ENCODE measurements around the gene CD109. TPM values are rescaled to one million over a fixed set of nuclear protein-coding genes. Genes with fewer than 3 reads are reported as not detected.

Gene CD109
- total RNA-seq, 1 donor from 2014 or later, result 25.0 TPM

- Histone ChIP-seq H3K9me3 (no peaks in the 10 kb centered on the region), H3K36me3 (no peaks in the 10 kb centered on the region), H3K27ac (peak overlapping the region; percentile 42), H3K4me1 (peaks cover 30% of the 10 kb centered on the region), H3K4me3 (no peak overlapping the region), H3K27me3 (ENCODE audit: low read depth) (no peaks in the 10 kb centered on the region)
- DNase-seq (no peak), ATAC-seq (no peak)
- intact Hi-C loops (cut with DNase I), result no loop called here
- no peak for TF ChIP-seq CTCF (IDR thresholded peaks at IDR 0.05)
These were observed 3.9 kb downstream of the CD109 start for GRCh38 chr6:73699676-73700459.

GRCh38 chr6:73702444-73702843 lies 6.4 kb downstream of the CD109 start:
- Histone ChIP-seq H3K9me3 (no peaks in the 10 kb centered on the region), H3K27me3 (ENCODE audit: low read depth) (no peaks in the 10 kb centered on the region), H3K27ac (no peak overlapping the region), H3K4me3 (no peak overlapping the region), H3K4me1 (peaks cover 9% of the 10 kb centered on the region), H3K36me3 (no peaks in the 10 kb centered on the region)
- no peak for ATAC-seq
- intact Hi-C loops (cut with DNase I), result no loop called here
- DNase-seq, result no peak
- TF ChIP-seq CTCF (IDR thresholded peaks at IDR 0.05), result no peak

- intact Hi-C loops (cut with DNase I), result no loop called here
- H3K4me3 ChIP-seq, result no peak overlapping the region
These were observed 7.5 kb downstream of the CD109 start for GRCh38 chr6:73703466-73703865.

GRCh38 chr6:73704260-73704659 lies 8.3 kb downstream of the CD109 start:
- no peak for ATAC-seq
- no peaks in the 10 kb centered on the region for H3K36me3 ChIP-seq
- no peak for TF ChIP-seq CTCF (IDR thresholded peaks at IDR 0.05)
- intact Hi-C loops (cut with DNase I), result no loop called here
- peaks cover 4% of the 10 kb centered on the region for H3K4me1 ChIP-seq
- DNase-seq, result no peak
- no peak overlapping the region for H3K4me3 ChIP-seq
- H3K9me3 ChIP-seq, result no peaks in the 10 kb centered on the region
- no peaks in the 10 kb centered on the region for H3K27me3 ChIP-seq (ENCODE audit: low read depth)
- no peak overlapping the region for H3K27ac ChIP-seq

More at GRCh38 chr6:73703466-73703865, 7.5 kb downstream of the CD109 start:
- TF ChIP-seq CTCF (IDR thresholded peaks at IDR 0.05), result no peak
- Histone ChIP-seq H3K27me3 (ENCODE audit: low read depth) (no peaks in the 10 kb centered on the region), H3K9me3 (no peaks in the 10 kb centered on the region), H3K27ac (no peak overlapping the region), H3K4me1 (peaks cover 7% of the 10 kb centered on the region), H3K36me3 (no peaks in the 10 kb centered on the region)
- DNase-seq (no peak), ATAC-seq (no peak)

- H3K27me3 ChIP-seq (ENCODE audit: low read depth), result no peaks in the 10 kb centered on the region
- H3K4me1 ChIP-seq, result no peaks in the 10 kb centered on the region
- no peaks in the 10 kb centered on the region for H3K9me3 ChIP-seq
- no peak overlapping the region for H3K4me3 ChIP-seq
- no peak for ATAC-seq
- no peaks in the 10 kb centered on the region for H3K36me3 ChIP-seq
- TF ChIP-seq CTCF (IDR thresholded peaks at IDR 0.05), result no peak
- H3K27ac ChIP-seq, result peak overlapping the region; percentile 44
- intact Hi-C loops (cut with DNase I), result no loop called here
- no peak for DNase-seq
These were observed 8.8 kb downstream of the CD109 start for GRCh38 chr6:73704798-73705197.
